Eye (tissue), 1 donor: ENCODE results near the gene LRRTM4.
"Not testable (repeated sequence)": the region's sequence is repeated elsewhere in the genome, so short reads cannot be mapped to it uniquely, and the experiment has no call there.

ENCODE experiments used
- DNase-seq: peaks from one replicate; pipeline ENCODE4 v3.0.0-alpha.2; 2015

LRRTM4 gene

DNA sequence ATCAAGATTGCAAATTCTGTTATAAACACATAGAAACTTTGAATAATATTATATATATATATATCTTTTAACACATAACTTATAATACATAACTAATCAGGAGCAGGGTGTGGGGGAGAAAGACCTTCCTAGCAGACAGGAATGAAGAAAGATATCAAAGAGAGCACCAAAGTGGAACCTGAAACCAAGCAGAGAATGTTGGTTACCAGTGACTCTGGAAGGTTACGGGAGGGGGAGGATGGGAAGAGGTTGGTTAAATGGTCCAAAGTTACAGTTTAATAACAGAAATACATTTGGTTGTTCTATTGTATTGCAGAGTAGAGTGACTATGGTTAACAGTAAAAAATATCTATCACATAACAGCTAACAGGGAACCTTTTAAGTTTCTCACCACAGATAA is 366.7 kb downstream of the LRRTM4 start:
- no peak for DNase-seq

DNA sequence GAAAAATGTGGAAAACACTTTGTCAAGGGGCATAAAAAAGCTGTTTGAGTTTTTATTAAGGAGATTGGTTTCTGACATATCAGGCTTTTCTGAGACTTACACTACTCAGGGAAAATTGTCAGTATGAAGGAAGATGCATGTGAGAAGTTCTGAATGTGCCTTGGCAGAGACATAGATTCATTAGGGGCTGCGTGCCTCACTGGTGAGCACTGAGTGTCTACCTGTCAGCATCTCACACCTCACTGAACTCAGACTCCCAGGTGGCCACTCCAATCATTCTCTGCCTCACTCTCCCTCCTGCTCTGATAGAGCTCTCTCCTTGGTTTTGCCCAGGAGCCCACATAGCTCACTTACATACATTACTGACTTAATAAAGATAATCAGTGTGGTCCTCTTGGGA is 372.6 kb downstream of the LRRTM4 start:
- no peak for DNase-seq

DNA sequence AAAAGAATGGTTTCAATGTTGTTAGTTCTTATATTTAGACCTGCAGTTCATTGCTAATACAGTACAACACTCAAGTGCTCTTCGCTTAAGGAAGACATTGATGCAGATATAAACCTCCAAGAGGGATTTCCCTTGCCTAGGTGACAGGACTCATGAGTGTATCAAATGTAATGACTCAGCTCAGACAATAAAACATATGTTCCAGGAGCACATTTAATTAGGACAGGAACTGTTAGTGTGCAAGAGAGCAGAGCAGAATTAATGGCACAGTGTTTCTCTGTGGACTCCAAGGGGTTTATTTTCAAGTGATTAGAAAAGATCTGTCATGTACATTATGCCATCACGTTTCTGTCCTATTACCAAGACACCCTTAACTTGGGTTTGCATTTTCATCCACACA is 375.0 kb downstream of the LRRTM4 start:
- DNase-seq, result peak; percentile 70

DNA sequence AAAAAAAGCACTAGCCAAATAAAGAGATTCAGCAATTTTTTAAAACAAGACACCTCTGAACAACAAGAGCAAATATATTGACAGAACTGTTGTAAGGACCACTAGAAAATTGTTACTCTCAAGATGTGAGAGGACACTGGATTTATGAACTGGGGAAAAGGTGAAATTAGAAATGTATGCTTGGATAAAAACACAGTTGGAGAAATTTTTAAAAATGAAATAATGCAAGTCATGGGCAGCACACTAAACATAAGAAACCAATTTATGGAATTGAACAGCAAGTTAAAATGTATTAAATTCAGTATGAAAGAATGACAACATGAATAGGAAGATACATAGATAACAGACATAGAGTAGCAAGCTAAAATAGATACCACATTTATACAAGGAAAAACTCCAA is 377.4 kb downstream of the LRRTM4 start:
- DNase-seq, result no peak

DNA sequence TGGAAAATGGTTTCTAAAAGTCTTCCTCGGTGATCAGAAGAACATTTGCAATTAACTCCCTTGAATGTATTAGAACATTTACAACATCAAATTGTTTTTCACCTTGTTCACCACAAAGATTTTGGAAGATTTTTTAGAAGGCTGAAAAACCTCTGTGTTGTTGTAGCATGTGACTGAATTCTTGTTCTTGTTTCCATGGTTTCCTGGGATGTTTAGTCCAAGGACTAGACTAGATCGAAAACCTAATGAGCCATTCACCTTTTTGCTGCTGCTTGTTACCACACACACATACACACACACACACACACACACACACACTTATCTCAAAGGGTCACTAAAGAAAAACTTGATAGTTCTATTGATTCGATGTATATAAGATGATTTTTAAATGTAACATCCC is 380.0 kb downstream of the LRRTM4 start:
- no peak for DNase-seq

DNA sequence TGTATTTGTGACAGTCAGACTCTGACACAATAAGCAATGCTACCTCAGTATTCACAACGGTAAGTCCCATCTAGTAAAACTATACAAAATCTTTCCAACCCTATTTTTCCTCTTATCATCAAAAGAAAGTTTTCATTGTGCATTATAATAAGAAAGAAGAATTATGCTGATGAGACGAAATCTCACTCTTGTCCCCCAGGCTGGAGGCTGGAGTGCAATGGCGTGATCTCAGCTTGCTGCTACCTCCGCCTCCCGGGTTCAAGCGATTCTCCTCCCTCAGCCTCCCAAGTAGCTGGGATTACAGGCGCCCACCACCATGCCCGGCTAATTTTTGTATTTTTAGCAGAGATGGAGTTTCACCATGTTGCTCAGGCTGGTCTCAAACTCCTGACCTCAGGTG is 393.7 kb downstream of the LRRTM4 start:
- not testable (repeated sequence) for DNase-seq

DNA sequence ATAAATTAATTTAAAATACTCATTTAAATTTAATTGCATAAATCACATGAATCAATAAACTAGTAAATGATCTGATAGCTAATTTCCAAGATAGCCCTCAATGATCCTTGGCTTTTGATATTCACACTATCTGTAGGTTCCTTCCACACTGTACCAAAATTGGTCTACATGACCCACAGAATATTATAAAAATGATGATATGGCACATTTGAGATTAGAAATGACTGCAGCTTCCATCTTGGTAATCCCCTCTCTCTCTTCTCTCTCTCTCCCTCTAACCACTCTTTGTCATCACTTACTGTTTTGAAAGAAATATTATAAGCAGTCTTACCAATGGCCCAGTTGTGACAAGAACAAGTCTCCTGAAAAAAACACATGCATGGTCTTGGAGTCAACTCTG is 394.8 kb downstream of the LRRTM4 start:
- no peak for DNase-seq

DNA sequence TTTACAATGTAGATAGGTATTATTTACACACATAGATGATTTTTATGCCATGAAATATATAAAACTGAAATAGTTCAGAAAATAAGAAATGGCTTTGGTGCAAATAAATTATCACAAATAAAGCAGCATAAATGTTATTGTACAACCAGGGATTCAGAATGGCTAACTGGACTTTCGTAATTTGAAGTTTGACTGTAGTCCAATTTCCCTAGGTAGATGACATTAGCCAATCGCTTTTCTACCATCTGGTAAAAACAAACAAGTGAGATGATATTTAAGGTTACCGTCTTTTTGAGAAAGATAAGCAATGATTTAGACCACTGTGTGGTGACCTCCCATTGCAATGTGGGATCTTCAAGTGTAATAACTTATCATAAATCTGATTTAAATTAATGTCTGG is 400.7 kb downstream of the LRRTM4 start:
- DNase-seq, result no peak

DNA sequence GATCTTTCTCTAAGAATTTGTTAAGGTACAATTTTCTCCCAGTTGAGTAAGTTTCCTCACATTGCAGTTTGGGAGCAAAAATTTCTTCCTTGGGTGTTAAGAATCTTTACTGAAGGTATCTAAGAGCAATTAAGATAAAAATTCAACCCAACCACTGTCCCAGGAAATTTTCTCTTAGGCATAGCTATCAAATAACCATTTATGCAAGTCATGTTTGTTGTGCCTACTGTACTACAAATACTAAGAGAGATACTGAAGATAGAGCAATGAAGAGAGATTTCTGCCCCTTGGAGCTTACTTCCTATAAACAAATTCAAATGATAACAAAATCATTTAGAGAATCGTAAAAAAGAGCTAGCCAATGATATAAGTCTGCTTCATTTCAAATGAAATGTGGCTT is 402.8 kb downstream of the LRRTM4 start:
- no peak for DNase-seq

DNA sequence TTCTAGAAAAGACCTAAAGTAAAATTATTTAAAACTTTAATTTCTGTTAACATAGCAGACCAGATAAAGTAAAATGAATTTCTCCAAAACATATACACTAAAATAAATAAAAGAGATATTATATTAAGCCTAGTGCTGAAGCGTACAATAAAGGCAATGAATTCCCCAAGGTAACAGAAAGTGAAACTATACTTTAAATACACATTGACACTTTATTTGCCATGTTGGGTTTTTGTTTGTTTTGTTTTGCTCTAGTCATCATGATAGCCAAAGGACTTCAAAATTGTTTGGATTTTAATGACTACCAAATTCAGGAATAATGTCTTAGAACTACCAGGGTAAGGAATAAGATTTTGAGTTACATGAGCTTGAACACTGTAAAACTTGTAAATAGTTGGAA is 413.3 kb downstream of the LRRTM4 start:
- no peak for DNase-seq

DNA sequence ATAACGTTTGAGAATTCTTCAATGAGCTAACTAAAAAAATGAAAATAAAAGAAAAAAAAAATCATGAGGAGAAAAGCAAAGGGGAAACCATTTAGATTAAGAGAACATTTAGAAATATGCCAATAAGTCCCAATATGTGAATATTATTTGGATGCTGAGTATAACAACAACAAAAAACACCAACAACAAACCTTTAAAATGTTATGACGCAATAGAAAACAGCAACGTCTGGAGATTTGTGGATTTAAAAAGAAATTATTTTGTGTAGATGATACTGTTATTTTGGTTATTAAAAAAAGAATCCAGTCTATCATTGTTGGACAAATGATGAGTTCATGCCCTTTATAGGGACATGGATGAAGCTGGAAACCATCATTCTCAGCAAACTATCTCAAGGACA is 417.2 kb downstream of the LRRTM4 start:
- no peak for DNase-seq

DNA sequence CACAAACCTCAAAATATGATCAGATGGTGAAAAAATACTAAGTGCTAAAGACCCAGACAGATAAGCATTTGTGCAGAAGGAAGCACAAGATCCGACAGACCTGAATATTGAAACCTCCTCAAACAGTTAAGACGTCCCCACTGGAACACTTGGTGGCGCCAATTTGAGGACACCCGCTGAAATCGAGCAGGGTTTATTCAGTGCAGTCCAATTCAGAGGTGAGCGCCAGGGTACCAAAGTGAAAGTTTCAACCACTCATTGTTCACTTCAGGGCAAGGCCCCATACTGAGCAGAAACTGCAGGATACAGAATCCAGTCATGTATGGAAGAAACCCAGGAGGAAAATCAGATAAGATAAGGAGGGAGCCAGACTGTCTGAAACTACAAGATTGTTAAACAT is 417.6 kb downstream of the LRRTM4 start:
- no peak for DNase-seq

DNA sequence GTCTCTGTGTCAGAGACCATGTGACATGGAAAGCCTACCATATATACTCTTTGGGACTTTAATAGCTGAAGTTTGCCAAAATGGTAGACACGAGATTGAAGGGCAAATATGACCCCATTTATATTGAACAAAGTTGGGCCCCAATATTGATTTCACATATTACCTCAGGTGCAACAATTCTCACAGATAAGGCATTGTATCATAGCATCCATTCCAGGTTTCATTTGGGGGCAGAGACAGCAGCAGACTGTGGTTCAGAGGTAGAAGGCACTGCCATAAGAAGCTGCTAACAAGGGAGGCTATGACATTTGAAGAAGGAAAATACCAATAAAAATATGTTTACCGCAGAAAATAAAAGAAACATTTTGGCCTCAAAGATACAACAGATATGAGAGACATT is 419.2 kb downstream of the LRRTM4 start:
- no peak for DNase-seq

DNA sequence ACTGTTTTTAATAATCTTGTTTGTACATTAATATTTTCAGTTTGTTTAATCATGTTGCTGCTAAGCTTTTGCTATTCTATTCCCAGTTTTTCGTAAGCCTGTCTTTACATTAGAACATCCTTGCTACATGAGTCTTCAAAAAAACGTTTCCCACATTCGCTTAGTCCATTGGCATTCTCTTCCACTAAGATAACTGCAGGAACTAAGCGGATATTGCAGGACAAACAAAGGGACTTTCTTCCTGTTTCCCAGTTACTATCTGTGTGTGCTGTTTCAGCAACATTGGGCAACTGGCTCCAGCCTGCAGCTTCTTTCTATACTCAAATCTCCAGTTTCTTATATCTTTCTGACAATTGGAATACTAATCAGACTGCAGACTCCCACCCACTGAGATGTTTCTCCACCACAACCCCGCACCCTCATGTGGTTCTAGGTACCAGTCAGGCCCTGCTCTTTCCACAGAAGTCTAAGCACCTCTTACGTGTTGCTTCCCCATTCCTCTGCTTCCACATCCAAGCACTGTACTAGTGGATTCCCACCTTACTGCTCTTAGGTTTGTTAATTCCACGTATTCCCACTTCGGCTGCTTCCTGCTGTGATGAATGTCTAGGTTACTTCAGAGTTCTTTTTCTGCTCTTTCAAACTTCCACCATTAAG is 420.3 kb downstream of the LRRTM4 start:
- DNase-seq, result no peak

DNA sequence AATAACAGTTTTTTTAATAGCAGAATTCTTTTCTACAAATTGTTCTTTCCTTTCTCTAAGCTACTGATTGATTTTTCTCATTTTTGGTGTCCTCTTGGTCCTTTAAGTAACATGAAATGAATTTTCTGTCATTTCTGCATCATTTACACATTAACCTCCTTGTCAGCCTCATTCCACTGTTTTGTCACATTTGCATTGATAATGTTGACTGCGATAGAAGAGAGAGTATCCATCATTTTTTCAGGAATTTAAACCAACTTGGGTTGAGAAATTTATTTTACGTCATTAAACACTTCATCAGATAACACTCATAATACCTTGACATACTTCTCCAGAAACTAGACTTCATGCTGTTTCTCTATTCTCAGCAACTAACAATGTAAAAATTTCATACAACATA is 422.2 kb downstream of the LRRTM4 start:
- DNase-seq, result no peak

DNA sequence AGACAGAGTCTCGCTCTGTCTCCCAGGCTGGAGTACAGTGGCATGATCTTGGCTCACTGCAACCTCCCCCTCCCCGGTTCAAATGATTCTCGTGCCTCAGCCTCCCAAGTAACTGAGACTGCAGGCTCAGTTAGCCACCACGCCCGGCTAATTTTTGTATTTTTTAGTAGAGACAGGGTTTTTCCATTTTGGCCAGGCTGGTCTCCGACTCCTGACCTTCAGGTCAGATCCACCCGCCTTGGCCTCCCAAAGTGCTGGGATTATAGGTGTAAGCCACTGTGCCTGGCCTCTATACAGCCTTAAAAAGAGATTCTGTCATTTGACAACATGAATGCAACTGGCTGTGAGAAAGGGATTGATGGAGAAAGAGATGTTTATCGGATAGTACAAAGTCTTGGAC is 426.7 kb downstream of the LRRTM4 start:
- not testable (repeated sequence) for DNase-seq

DNA sequence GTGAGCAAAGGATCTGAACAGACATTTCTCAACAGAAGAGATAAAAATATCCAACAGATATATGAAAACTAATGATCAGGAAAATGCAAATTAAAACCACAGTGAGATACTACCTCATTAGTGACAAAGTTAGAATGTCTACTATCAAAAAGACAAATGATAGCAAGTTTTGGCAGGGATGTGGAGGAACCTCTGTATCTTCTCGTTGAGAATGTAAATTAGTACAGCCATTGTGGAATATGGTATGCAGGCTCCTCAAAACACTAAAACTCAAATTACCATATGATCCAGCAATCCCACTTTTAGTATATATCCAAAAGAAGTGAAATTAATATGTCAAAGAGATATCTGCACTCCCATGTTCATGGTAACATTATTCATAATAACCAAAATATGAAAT is 427.1 kb downstream of the LRRTM4 start:
- DNase-seq, result no peak

DNA sequence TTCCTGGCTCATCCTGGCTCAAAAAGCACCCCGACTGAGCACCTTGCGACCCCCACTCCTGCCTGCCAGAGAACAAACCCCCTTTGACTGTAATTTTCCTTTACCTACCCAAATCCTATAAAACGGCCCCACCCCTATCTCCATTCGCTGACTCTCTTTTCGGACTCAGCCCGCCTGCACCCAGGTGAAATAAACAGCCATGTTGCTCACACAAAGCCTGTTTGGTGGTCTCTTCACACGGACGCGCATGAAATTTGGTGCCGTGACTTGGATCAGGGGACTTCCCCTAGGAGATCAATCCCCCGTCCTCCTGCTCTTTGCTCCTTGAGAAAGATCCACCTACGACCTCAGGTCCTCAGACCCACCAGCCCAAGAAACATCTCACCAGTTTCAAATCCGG is 433.8 kb downstream of the LRRTM4 start:
- DNase-seq, result not testable (repeated sequence)

DNA sequence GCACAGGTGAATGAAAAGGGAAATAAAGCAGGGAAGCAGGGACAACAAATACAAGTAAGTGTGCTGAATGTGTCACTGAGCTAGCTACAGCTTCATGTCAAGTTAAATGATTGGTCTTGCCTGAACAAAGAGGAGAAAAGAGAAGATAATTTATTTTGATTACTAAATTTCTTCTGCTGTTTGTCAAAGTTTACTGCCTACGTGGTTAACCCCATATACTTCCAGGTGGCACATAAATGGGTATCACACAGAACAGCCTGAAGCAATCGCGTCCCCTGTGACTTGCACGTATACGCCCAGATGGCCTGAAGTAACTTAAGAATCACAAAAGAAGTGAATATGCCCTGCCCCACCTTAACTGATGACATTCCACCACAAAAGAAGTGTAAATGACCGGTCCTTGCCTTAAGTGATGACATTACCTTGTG is 434.2 kb downstream of the LRRTM4 start:
- DNase-seq, result no peak

DNA sequence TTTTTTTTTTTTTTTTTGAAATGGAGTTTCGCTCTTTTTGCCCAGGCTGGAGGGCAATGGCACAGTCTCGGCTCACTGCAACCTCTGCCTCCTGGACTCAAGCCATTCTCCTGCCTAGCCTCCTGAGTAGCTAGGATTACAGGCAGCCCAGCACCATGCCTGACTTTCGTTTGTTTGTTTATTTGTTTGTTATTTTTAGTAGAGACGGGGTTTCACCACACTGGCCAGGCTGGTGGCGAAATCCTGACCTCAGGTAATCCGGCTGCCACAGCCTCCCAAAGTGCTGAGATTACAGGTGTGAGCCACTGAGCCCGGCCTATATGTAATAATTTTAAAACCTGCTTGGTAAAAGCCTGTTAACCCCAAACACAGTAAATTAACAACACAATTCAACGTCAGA is 435.7 kb downstream of the LRRTM4 start:
- DNase-seq, result no peak

DNA sequence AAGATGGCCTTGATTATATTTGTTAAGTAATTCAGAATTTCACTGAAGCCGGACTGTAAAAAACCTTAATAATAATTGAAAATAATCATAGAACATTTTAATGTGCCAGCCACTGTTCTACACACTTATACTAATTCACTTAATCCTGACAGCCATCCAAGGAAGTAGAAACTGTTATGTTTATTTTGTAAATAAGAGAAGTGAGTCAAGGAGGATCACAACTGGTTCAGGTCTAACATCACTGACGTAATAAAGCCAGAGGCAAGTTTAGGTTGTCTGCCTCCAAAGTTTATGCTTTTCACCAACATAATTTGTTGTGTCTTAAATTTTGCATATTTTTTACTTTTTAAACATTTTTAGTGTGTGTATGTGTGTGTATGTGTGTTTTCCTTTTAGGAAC is 436.1 kb downstream of the LRRTM4 start:
- no peak for DNase-seq

DNA sequence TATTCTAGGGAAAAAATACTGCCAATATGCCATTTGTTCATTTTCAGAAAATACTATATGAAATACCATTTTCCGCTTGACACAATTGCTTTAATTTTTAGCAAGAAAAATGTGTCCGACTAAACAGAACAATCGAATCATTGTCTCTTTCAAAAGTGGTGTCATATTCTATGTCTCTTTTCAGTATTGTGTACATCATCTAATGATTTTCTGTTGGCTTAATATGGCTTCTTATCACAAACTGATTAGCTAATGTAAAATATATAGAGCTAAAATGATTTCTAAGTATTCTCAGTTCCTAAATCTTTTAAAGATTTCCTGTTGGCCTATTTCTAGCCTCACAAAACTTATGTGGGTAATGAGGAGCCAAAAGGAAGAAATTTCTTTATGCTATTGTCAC is 436.6 kb downstream of the LRRTM4 start:
- no peak for DNase-seq

DNA sequence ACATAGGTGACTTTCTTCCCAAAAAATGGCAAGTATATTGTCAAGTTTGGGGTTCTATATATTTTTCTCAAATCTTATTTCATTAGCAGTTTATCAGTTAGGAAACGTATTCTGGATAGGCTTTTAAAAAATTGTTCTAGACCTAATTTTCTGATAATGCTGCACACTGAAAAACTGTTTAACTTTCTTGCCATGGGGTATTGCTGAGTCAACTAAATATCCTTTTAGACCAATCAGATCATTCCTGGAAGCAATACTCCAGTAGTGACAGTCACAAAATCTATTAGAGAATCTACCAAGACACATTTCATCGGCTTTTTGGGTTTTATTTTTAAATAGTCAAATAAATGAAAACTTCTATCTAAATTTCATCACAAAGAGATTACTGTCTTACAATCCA is 440.6 kb downstream of the LRRTM4 start:
- no peak for DNase-seq

DNA sequence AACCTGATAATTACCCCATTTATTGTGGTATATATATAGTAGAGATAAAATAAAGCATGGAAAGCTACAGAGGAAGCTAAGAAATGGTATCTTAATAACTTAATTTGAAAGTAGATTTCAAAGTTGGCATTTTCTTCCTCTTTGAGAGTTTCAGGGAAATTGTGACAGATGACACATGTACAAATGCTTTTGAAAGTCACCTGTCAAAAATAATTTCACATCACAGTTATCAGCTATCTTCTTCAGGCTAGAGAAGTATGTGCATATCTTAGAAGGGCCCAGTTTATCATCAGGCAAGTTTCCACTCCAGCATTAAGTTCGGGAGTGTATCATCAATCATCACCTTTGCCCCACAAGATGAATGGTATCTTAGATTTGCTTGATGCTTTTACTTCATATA is 457.9 kb downstream of the LRRTM4 start:
- no peak for DNase-seq

DNA sequence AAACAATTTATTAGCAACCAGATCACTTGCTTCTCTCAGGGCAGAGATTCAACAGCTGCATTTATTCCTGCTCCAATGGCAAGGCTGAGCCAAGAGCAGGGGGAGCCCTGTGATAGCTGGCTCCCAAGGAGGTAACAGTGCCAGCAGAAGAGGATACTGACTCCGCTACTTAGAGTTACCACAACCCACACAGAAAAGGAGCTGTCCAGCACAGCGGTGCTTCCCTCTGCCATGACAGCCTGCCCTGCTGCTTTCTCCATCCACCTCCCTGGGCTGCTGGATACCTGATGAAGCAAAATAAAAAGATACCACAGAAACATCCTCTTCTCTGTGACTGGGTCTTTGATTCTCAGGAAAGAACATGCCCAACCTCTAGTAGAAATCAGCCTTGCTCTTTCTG is 467.2 kb downstream of the LRRTM4 start:
- DNase-seq, result peak; percentile 39

DNA sequence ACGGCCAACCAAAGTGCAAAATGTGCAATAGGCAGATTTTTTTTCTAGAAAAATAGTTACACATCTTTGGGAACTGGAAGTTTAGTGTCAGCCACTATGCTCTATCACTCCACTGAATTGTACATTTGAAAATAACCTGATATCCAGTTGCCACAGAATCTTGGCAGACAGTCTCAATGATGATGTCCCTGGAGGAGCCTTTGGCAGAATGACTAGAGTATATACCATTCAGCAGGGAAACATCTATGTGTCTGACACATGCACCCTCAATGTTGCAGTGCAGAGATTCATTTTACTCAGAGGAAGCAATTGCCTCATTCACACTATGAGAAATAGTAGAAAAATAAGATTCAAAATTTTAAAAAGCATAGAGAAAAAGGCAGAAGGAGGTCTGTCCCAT is 475.8 kb downstream of the LRRTM4 start:
- no peak for DNase-seq
